HG02798 (cell line): ENCODE data around the gene FOCAD.

ENCODE experiments used
- ATAC-seq: cut with Tn5 transposase; IDR thresholded peaks from one replicate; pipeline ENCODE4 v1.9.1; 2021; ENCODE audit warnings: mild to moderate bottlenecking; ENCODE audit not compliant: unreplicated experiment, poor library complexity

The FOCAD gene

DNA sequence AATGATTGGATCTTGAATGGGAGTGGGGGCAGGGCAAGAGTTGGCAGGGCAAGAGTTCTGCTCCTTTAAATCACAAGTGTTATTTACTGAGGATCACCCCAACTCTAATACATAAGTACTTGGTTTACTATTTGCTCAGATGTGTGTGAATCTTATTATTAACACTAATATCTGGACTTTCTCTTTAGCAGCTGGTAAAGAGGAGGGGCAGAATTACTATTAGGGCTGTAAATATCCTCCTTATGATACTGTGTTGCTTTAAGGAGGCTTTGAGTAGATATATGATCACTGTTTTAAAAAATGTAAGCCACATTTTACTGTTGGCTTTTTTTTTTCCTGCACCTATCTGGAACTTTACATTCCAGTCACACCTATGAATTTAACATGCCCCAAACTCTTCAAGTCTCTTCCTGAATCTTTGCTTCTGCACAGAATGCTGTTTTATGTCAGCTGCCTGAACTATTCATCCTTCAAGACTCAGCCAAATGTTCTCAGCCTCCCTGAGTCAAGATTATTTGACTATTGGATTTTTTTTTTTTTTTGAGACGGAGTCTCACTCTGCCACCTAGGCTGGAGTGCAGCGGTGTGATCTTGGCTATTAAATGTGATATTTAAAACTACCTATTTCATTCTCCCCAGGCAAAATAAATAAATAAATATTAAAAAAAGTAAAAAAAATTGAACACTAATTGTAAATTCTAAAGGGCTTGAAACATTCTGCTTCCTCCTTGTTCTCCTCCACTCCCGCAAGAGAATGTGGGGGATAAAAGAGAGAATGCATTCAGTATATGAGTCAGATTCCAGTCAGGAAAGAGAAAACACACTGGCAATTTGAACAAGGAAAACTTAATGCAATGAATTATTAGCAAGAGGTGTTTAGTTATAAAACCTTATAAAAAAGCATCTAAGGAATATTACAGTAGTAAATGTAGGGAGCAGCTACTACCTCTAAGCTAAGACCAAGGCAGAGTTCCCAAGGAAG lies 99.3 kb downstream of the FOCAD start:
- no peak for ATAC-seq

DNA sequence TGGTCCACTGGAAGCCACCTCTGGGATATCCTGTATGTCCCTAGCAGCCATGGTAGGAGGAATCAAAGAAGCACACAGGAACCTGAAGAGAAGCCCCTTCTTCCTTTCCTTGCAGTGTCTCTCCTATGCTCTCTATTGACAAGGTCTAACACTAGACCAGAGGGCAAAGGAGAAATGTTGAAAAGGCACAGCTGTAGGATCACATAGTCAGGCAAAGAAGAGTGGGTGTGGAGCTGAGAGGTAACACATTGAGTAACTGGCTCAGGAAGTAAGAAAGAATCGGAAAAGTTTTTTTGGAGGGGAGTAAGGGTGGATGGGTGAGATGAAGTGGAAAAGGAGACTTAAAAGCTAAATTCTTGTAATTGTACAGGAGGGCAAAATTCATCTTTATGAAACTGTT lies 100.1 kb downstream of the FOCAD start:
- ATAC-seq: no peak

DNA sequence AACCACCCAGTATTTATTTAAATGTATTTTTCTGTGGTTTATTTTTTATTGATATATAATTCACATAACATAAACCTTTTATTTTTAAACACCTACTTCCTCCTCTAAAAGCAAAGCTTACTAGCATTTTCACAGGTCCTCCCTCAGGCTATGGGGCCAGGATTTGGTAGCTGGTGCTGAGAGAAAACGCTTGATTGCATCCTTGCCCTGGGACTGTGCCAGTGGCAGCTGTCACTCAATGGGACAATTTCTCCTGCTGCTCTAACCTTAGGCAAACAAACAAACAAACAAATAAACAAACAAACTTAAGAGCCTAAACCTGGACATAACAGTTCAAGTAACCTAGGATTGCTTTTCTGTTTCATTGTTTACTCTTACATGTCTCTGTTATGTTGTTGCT lies 102.7 kb downstream of the FOCAD start:
- no peak for ATAC-seq

DNA sequence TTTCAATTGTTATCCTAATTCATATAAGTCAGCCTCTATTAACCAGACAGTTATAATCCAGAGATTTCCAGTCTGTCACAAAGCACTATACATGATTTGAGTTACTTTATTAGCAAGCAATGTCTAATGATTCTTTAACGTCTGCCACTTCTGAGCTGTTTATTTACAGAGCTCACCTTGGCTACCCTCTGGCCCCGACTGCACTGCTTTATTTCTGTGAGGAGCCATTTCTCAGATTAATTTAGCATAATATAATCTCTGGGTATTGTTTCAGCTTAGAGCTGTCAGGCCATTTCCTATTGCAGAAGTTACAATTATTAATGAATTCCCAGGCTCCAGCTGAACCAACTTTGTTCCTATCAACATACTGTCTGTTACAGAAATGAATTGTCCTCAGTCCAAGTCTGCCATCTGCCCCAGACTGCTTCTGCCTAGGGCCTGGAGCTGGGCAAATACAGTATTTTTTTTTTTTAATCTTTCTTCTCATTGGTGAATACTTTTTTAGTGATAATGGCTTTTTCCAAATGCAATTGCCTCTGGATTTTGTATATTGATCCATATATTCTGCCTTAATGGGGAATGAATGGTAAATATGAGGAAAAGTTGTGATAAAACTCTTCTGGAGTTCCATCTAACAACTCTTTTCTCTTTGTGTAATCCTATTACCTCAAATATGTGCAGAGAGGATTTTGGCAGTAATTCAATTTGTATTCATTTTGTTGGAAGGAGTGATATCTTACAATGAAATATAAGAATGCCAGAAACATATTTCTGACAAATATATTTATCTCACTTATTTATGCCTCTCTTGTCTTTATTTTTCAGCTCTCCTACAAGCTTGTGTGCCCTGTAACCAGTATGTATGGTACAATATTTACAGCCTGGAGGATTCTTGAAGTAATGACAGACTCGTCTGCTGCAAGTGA lies 104.7 kb downstream of the FOCAD start:
- no peak for ATAC-seq

DNA sequence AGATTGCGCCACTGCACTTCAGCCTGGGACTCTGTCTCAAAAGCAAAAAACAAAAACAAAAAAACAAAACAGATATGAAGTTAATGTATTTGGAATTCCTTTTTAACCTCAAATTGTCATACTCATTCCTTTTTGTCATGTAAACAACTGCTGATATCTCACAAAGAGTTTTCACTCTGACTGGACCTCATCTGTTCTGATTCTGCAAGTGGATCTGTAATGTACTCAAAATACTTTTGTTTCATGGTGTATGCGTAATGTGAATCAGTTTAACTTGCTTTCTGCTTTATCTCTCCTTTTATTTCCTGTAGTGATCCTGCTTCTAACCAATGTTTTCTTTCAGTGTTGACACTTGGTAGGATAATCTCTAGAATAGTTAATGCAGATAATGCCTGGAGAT lies 106.7 kb downstream of the FOCAD start:
- no peak for ATAC-seq

DNA sequence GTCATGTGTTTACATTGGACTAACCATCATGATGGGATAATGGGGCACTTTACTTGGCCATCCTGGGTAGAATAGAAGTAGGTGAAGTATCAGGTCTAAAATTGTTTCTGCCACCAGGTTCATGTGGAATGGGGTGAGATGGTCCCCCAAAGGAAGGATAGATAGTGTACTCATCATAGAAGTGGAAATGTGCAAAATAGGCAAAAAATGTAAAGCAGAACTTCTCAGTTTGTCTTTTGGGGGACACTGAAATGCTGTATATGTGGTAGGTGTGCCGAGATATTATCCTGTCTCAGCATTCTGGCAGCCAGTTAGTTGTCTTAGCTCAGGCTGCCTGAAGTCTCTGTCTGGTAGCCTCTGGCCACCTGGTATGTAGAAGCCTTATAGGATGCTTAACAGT lies 107.6 kb downstream of the FOCAD start:
- no peak for ATAC-seq

DNA sequence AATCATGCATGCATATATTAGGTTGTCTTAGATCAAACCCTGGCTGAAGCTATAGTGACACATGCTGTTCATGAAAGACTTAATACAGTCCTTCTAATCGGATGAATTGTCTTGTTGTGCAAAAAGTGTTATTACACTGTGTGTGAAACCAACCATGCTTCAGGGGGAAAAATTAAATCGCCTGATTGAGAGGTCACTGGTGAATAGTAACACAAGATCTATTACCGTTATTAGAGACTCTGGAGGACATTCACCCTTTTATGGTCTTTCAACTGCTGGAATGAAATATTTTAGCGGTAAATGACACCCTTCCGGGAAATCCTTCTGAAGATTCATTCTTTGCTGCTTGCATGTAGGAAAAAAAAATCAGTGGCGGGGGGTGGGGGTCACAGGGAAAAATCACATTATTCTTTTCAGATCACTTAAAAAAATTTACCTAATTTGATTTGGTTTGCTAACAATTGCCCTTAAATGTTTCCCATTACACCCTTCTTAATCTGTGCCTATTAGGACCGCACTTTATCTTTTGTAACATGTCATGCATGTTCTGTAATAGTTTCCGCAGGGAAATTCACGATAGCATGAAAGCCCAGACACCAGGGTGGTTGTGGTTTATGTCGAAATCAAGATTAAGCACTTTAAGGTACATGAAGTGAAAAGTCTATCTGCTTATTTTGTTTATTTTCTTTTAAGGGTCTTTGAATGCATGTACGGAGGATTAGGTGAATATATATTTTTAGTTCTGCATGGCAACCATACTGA lies 120.6 kb downstream of the FOCAD start:
- no peak for ATAC-seq

DNA sequence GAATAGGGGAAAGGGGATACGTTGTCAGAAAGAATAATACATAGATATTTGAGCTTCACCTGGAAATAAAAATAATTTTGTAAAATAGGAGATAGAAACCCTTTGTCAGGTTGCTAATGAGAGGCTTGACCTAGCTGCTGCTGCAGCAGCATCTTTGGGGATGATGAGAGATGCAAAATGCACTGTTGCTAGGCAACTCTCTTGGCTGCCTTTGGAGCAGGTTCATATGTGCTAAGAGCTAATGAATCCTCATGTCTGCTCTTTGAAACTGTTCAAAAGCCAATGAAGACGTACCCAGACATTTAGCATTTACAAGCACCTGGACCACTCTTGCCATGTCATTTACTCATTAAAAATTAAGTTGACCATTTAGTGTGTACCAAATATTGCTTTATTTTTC lies 121.7 kb downstream of the FOCAD start:
- ATAC-seq: no peak

DNA sequence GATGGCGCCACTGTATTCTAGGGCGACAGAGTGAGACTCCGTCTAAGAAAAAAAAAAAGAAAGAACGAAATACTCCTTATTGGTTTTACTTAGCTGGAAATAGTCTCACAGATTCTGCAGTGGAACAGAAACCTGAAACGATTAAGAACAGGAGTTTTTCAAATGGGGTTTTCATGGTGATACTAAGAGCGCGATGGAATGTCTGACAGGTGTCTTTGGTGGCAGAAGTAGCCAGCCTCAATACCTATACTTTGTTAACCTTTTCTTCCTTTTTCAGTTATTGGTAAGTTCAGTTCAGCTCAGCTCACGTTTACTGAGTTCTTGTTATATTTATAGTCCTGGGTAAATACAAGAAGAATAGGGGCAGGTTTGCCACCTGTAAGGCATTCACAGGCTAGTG lies 123.9 kb downstream of the FOCAD start:
- ATAC-seq: no peak

DNA sequence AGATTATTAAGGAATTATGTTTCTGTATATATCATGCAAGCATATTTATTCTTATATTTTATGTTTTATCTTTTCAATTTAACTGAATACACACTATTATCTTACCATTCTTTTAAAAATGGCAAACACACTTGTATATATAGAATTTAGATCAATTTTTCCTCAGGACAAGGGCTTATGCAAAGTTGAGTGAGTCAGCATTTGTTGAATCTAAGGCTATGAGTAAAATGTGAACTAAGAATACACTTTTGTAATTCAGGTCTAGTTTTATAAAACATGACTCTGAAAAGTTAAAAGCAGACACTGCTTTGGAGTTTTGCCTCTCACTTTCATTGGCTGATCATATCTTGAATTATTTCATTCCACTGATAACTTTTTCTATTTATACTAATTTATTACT lies 127.8 kb downstream of the FOCAD start:
- no peak for ATAC-seq

DNA sequence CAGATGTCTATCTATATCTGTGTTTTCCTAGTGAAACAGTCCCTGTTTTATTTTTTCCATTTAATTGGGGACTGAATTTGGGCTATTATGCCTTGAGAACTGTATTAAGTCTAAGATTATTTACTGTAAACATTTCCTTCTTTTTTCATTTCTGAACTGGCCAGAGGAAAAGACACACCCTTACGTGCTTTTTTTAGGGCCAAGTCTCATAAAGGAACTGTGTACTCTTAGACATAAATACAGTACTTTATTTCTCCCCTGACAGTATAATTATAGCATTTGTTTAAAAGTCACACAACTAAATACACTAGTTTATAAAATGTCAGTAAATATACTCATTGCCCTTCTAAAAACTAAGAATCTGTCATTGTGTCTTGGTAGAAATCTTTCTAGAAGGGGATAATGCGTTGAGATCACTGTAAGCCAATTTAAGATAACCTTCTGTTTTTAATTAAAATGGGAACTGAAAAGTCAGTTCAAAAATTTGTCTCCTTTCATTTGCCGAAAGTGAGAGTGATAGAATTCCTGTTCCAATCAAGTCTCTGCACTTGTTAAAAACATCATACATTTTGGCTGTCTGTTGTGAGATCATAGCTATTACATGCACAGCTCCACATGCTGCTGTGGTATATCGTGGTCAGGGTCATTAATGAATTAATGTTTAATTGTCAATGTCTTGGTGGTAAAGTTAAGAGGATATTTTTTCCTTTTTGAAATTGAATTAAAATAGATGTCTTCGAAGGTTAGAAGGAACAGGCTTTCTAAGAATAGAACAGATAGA lies 132.1 kb downstream of the FOCAD start:
- no peak for ATAC-seq

DNA sequence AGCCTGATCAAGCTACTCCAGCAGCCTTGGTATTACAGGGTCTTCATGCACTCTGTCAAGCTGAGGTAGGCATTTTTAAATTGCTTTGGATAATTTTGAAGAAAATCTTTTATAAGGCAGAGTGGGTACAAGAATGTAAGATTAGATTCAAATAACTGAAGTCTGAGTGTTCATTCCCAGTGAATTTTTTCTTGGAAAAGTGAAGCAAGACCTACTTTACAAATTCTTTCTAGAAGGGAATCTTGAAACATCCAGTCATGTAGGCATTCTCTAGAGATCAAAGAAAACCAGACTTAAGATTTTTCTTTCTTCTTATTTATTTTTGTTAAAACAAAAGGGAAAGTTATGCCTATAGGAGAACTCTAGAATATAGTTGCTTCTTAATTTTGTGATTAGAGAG lies 139.0 kb downstream of the FOCAD start:
- ATAC-seq: no peak

DNA sequence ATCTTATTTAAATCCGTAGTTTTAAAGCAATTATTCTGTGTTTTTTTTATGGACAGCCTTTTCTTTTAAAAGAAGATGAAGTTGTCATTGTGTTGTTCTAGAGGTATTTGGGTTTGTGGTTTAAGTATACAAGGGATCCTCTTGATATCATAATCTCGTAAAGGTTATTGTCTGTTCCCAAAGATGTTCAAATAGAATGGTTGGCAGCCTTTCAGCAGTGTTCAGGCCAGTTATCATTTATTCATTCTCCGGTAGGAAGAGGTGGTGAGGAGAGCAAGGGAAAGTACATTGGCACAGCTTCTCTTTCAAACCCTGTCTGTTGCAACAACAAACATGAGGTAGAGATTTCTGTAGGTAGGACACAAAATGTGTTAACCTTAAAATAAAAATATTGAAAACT lies 147.0 kb downstream of the FOCAD start:
- no peak for ATAC-seq

DNA sequence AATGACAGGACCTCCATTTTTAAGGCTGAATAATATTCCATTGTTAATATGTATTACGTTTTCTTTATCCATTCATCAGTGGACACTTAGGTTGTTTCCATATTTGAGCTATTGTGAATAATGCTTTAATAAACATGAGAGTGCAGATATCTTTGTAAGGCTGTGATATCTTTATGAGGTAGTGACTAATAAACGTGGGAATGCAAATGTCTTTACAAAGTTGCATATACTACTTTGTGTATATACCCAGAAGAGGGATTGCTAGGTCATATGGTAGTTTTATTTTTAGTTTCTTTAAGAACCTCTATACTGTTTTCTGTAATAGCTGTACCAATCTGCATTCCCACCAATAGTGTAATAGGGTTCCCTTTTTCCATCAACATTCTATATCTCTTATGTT lies 148.7 kb downstream of the FOCAD start:
- no peak for ATAC-seq

DNA sequence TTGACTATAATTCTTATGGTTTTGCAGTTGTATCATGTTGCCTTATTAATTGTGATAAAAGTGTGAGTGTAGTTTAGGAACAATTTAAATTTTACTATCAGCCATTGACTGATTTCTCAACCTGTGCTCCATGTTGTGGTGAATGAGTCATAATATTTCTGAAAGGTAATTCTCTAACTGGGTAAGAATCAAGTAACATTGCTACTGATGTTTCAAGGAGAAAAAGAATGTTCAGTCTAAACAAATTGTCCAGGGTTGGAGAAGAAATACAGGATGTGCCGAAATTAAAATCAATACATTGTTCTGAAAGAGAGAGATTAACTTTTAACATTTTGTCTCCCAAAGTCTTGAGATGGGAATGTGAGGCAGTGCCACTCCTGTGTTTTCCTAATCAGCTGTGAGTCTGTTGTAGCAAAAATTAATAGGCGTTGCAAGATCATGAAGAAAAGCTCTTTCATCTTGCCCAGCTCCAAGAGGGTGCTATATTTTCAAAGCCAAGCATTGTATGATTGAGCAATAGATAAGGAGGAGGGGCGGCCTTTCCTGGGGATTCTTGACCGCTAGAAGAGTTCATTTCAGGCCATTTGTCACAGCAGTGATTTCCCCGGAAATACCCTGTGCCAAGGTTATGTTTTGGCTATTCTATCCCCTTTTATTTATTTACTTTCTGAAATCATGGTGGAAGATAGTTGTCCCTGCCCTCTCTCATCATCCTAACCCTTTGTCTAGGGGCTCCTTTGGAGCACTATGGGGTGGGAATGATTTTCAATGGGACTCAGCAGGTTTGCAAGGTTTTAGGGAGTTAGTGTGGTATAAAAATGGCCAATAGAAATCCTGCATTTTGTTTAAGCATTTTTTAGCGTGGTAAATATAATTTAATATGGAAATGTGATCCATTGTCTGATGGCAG lies 151.6 kb downstream of the FOCAD start:
- ATAC-seq: no peak

DNA sequence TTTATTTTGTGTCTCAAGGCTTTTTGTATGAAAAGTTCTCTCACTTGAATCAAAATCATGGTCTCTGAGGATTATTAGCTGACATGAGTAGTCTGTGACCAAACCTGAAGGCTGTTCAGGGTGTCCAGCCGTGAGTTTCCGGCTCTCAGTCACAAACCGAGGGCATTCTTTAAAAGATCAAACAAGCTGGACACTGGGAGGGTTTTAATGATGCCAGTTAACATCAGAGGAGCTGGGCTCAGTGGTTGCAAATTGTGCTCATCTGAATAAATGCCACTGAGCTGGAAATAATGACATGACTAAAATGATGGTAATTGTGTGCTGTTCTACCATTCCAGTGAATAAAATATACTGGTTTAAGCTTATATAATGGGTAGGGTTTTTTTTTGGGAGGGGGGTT lies 153.1 kb downstream of the FOCAD start:
- ATAC-seq: no peak

DNA sequence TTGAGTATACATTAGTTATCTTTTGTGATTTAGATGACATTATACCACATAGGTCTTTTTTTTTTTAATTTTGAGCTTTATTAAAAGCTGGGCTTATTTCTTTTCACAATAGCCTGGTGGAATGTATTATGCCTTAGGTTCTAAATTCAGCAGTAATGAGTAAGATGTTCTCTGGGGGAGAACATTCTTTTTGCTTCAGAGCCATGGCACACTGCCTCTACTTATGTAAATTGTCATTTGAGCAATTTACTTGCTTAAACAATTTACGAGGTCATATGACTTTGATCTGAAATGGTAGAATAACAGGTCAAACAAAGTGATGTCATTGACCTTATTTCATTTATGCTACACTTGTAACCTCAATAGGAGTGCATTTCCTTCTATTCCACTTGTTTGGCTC lies 154.2 kb downstream of the FOCAD start:
- no peak for ATAC-seq

DNA sequence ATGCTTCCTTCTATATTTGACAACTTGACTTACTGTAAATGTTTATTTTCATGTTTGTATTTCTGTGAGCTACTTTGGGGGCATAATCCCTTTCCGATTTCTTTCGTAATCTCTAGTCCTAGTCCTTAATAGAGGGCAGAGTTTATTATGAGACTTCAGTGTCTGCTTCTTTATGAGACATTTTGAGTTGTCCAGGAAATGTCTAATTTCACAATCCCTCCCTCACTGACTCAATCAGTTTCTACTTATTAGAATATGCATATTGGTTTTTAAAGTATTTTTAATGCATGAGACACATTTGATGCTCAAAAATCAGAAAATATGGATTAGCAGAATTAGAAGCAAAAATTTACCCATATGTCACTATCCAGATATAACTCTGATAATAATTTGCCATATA lies 160.9 kb downstream of the FOCAD start:
- ATAC-seq: no peak

DNA sequence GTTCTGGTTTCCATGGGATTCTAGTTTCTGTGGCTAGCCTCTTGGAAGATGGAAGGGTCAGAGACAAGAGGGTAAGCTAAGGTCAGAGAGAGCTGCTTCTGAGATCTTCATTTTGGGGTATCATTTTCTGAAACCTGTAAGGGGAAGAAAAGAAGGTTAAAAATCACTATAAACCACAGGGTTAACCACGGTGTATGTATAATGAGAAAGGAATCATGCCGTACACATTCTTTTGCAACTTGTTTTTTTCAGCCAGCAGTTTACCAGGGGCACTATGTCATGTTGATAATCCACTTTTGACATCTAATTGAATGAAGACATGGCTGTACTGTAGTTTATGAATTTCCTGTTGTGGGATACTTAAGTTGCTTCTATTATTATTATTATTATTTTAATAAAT lies 164.4 kb downstream of the FOCAD start:
- no peak for ATAC-seq
